ENCODE measurements around the gene RPS13. TPM values are rescaled to one million over a fixed set of nuclear protein-coding genes. Genes with fewer than 3 reads are reported as not detected.
"Not testable (repeated sequence)": the region's sequence is repeated elsewhere in the genome, so short reads cannot be mapped to it uniquely, and the experiment has no call there.

Gene RPS13
- total RNA-seq (100 to 1,000 TPM; 699 to 761 TPM), polyA plus RNA-seq (1,000 to 10,000 TPM; 2,046 to 4,498 TPM)
- long read RNA-seq, donor 1, transcript RPS13-202 (6 exons, 646 nt): major isoform, 247 of 262 reads
- long read RNA-seq, donor 1, partial matches to known transcripts: 4 of 262 reads
- long read RNA-seq, donor 1, other reads (novel, unspliced or antisense): 6 of 262 reads
- long read RNA-seq, donor 2, transcript RPS13-202 (6 exons, 646 nt): major isoform, 203 of 211 reads
- long read RNA-seq, donor 2, partial matches to known transcripts: 0 of 211 reads
- long read RNA-seq, donor 2, other reads (novel, unspliced or antisense): 1 of 211 reads

DNA sequence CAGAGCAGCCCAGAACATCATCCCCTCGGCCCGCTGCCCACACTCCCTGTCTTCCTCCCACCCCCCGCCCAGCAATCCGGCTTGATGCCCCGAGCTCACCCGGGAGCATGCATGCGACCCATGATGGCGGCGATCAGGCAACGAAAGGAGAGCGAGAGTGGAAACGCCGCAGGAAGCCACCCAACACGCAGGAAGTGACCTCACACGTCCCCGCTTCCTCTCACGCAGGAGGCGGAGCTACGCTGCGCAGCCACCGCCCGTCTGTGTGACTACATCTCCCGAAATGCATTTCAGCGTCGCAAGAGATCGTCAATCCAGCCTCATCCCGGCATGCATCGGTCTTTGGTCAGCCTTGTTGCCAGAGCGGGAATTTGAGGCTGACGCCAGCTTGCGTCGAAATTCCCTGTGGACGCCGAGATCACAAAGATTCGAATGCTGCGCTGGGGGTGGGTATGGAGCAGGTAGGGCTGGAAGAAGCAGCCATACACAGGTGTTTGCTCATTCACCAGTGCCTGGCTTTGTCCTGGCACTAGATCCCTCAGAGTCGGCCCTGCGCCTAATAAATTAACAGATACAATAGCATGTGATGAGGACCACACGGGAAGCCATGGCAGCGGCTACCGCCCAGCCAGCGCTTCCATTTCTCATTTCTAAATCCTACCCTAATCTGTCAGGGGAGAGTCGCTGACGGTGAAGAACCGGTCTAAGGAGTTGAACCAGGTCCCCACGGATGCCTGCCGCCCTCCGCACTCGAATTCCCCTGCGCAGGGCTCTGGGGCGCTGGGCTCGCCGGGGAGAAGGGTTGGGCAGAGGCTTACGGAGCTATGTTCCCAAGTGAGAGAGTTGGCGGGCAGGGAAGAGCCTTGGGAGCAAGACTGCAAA, at the start of gene RPS13:
RPS13 (minus strand) TSS at position 148 of the 882 bp plus-strand sequence; CDS start at position 122, 26 bp downstream.
- intact Hi-C loops (cut with DNase I): loop anchor here (5.0 to 10.0 kb wide), 4 partner anchors 127 to 285 kb away; partner anchors contain the start of genes NUCB2 (in 2 of the 2) and PIK3C2A (in 1 of the 2)
- peaks cover 0 to 3% of the 10 kb centered on the region in 2 donors for H3K4me1 ChIP-seq (ENCODE audit: control insufficient read depth in 1 of 2, insufficient read depth in 2 of 2, low read length in 2 of 2)

DNA sequence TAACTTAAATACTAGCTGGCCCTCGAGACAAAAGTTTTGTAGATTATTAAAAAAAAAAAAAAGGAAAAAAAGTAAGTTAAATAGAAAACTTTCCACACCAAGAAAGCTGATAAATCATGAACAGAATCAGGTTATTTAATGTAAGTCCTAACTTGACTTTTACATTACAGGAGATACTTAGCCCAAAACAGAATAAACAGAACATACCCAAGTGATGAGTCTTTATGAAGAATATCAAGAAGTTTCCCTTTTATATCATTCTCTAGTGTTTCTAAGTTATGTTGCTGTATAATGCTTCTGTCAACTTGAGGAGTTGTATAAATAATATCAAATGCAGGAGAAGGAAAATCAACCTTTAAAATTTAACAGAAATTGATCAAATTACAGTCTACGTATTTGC, 44.5 kb upstream of the RPS13 start:
- H3K27me3 ChIP-seq (ENCODE audit: control insufficient read depth in 1 of 2, insufficient read depth in 2 of 2, low read length in 1 of 2): no peaks in the 10 kb centered on the region
- DNase-seq (no peak), ATAC-seq (ENCODE audit: low FRiP score) (no peak)
- H3K27ac ChIP-seq (ENCODE audit: low read depth in 1 of 2, low read length in 2 of 2): no peak overlapping the region
- H3K4me3 ChIP-seq (ENCODE audit: low read length in 2 of 2): no peak overlapping the region
- no peaks in the 10 kb centered on the region for H3K4me1 ChIP-seq (ENCODE audit: control insufficient read depth in 1 of 2, insufficient read depth in 2 of 2, low read length in 2 of 2)
- WGBS, 2 donors: 74 to 88% methylated on average over 2 of the region's 2 CpGs
- H3K9me3 ChIP-seq (ENCODE audit: control insufficient read depth, low read length): no peaks in the 10 kb centered on the region
- intact Hi-C loops (cut with DNase I): no loop called here
- no peaks in the 10 kb centered on the region for H3K36me3 ChIP-seq (ENCODE audit: control insufficient read depth in 1 of 2, insufficient read depth in 2 of 2, low read length in 1 of 2)

More for the DNA sequence above, at the start of gene RPS13:
- DNase-seq (peak; percentile 98), ATAC-seq (ENCODE audit: low FRiP score) (peak; percentile 99)
- peak within 1 kb of the TSS; percentile 73 to 84 for H3K4me3 ChIP-seq (ENCODE audit: low read length in 2 of 2)
- peak within 1 kb of the TSS; percentile 37 to 55 for H3K27ac ChIP-seq (ENCODE audit: low read depth in 1 of 2, low read length in 2 of 2)
- H3K27me3 ChIP-seq (ENCODE audit: control insufficient read depth in 1 of 2, insufficient read depth in 2 of 2, low read length in 1 of 2): no peaks in the 10 kb centered on the region
- WGBS, 2 donors: 0% methylated on average over 55 of the region's 55 CpGs
- H3K9me3 ChIP-seq (ENCODE audit: control insufficient read depth, low read length): no peaks in the 10 kb centered on the region
- peaks cover 2 to 5% of the 10 kb centered on the region in 2 donors for H3K36me3 ChIP-seq (ENCODE audit: control insufficient read depth in 1 of 2, insufficient read depth in 2 of 2, low read length in 1 of 2)

DNA sequence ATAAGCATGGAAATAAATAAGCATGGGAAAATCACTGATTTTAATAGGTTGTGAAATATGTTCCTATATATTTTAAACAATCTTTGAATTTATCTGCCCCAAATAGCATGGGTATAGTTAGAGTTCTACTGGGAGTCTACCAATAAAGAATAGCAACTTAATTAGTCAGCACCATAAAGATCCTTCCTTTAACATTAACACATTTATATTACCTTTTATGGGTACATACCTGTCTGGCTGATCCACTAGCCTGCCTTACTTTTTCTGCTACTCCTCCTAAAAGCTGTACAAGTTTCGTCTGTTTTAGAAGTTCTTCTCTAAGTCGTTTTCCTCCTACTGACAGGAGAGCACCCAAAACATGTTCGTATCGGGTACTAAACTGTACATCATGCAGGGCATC, 39.8 kb upstream of the RPS13 start:
- intact Hi-C loops (cut with DNase I): no loop called here
- H3K36me3 ChIP-seq (ENCODE audit: control insufficient read depth in 1 of 2, insufficient read depth in 2 of 2, low read length in 1 of 2): no peaks in the 10 kb centered on the region
- ATAC-seq (ENCODE audit: low FRiP score) (no peak), DNase-seq (no peak)
- 96% methylated on average over 4 of the region's 4 CpGs for WGBS, 2 donors
- no peak overlapping the region for H3K27ac ChIP-seq (ENCODE audit: low read depth in 1 of 2, low read length in 2 of 2)
- no peaks in the 10 kb centered on the region for H3K4me1 ChIP-seq (ENCODE audit: control insufficient read depth in 1 of 2, insufficient read depth in 2 of 2, low read length in 2 of 2)
- no peaks in the 10 kb centered on the region for H3K9me3 ChIP-seq (ENCODE audit: control insufficient read depth, low read length)
- H3K4me3 ChIP-seq (ENCODE audit: low read length in 2 of 2): no peak overlapping the region
- no peaks in the 10 kb centered on the region for H3K27me3 ChIP-seq (ENCODE audit: control insufficient read depth in 1 of 2, insufficient read depth in 2 of 2, low read length in 1 of 2)

DNA sequence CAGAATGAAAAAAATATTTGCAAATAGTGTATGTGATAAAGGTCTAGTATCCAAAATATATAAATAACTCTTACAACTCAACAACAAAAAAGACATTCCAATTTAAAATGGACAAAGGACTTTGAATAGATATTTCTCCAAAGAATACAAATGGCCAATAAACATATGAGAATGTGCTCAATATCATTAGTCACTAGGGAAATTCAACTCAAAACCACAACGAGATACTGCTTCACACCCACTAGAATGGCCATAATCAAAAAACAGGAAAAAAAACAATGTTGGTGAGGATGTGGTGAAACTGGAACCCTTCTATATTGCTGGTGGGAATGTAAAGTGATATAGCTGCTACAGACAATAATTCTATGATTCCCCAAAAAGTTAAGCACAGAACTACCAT, 38.6 kb upstream of the RPS13 start:
- Histone ChIP-seq H3K4me3 (ENCODE audit: low read length in 2 of 2) (no peak overlapping the region), H3K27ac (ENCODE audit: low read depth in 1 of 2, low read length in 2 of 2) (no peak overlapping the region), H3K27me3 (ENCODE audit: control insufficient read depth in 1 of 2, insufficient read depth in 2 of 2, low read length in 1 of 2) (no peaks in the 10 kb centered on the region), H3K36me3 (ENCODE audit: control insufficient read depth in 1 of 2, insufficient read depth in 2 of 2, low read length in 1 of 2) (no peaks in the 10 kb centered on the region), H3K4me1 (ENCODE audit: control insufficient read depth in 1 of 2, insufficient read depth in 2 of 2, low read length in 2 of 2) (no peaks in the 10 kb centered on the region), H3K9me3 (ENCODE audit: control insufficient read depth, low read length) (no peaks in the 10 kb centered on the region)
- DNase-seq (no peak), ATAC-seq (ENCODE audit: low FRiP score) (no peak)
- WGBS, 2 donors: 91 to 92% methylated on average over 1 of the region's 1 CpG
- intact Hi-C loops (cut with DNase I): no loop called here

DNA sequence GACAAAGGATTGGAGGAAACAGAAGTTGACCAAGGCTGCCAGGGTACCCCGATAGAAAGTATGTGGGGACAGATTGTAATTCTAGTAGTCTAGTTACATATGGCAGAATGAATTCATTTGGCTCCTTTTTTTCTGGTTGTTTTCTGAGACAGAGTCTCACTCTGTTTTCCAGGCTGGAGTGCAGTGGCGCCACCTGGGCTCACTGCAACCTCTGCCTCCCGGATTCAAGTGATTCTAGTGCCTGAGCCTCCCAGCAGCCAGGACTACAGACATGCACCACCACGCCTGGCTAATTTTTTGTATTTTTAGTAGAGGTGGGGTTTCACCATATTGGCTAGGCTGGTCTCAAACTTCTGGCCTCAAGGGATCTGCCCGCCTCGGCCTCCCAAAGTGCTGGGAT, 30.3 kb upstream of the RPS13 start:
- H3K36me3 ChIP-seq (ENCODE audit: control insufficient read depth in 1 of 2, insufficient read depth in 2 of 2, low read length in 1 of 2); H3K9me3 ChIP-seq (ENCODE audit: control insufficient read depth, low read length); H3K4me3 ChIP-seq (ENCODE audit: low read length in 2 of 2); intact Hi-C loops (cut with DNase I); H3K27ac ChIP-seq (ENCODE audit: low read depth in 1 of 2, low read length in 2 of 2); ATAC-seq (ENCODE audit: low FRiP score); H3K27me3 ChIP-seq (ENCODE audit: control insufficient read depth in 1 of 2, insufficient read depth in 2 of 2, low read length in 1 of 2); DNase-seq; H3K4me1 ChIP-seq (ENCODE audit: control insufficient read depth in 1 of 2, insufficient read depth in 2 of 2, low read length in 2 of 2): not testable (repeated sequence)
- WGBS, 2 donors: 82% methylated on average over 6 of the region's 6 CpGs

DNA sequence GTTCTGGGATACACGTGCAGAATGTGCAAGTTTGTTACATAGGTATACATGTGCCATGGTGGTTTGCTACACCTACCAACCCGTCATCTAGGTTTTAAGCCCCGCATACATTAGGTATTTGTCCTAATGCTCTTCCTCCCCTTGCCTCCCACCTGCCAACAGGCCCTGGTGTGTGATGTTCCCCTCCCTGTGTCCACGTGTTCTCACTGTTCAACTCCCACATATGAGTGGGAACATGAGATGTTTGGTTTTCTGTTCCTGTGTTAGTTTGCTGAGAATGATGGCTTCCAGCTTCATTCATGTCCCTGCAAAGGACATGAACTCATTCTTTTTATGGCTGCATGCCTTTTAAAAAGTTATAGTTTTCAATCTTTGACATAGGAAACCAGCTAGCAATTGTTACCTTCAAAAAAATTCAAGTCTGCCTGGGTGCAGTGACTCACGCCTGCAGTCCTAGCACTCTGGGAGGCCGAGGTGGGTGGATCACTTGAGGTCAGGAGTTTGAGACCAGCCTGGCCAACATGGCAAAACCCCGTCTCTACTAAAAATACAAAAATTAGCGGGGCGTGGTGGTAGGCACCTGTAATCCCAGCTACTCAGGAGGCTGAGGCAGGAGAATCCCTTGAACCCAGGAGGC, 28.1 kb upstream of the RPS13 start:
- DNase-seq; H3K4me3 ChIP-seq (ENCODE audit: low read length in 2 of 2); intact Hi-C loops (cut with DNase I); H3K9me3 ChIP-seq (ENCODE audit: control insufficient read depth, low read length); H3K27ac ChIP-seq (ENCODE audit: low read depth in 1 of 2, low read length in 2 of 2); ATAC-seq (ENCODE audit: low FRiP score); H3K4me1 ChIP-seq (ENCODE audit: control insufficient read depth in 1 of 2, insufficient read depth in 2 of 2, low read length in 2 of 2); H3K27me3 ChIP-seq (ENCODE audit: control insufficient read depth in 1 of 2, insufficient read depth in 2 of 2, low read length in 1 of 2); H3K36me3 ChIP-seq (ENCODE audit: control insufficient read depth in 1 of 2, insufficient read depth in 2 of 2, low read length in 1 of 2): not testable (repeated sequence)
- WGBS, 2 donors: 93 to 95% methylated on average over 9 of the region's 9 CpGs

DNA sequence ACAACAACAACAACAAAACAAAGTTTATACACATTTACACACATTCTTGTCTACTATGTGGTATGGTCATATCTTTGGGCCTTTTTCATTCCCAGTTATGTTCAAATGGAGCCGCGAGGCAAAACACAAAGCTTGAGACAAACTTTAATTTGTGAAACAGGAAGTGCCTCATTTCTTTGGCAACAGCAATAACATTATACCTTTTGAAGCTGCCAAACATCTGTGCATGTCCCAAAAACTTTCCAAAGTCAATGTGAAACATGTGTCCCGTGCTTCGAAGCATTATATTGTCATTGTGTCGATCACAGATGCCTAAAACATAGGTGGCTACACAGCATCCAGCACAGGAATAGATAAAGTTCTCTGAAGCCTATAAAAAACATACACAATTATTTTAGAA, 25.0 kb upstream of the RPS13 start:
- H3K9me3 ChIP-seq (ENCODE audit: control insufficient read depth, low read length): no peaks in the 10 kb centered on the region
- WGBS, 2 donors: 87 to 91% methylated on average over 5 of the region's 5 CpGs
- H3K27ac ChIP-seq (ENCODE audit: low read depth in 1 of 2, low read length in 2 of 2): no peak overlapping the region
- H3K36me3 ChIP-seq (ENCODE audit: control insufficient read depth in 1 of 2, insufficient read depth in 2 of 2, low read length in 1 of 2): peaks cover 2 to 3% of the 10 kb centered on the region in 2 donors
- intact Hi-C loops (cut with DNase I): no loop called here
- no peak overlapping the region for H3K4me3 ChIP-seq (ENCODE audit: low read length in 2 of 2)
- no peaks in the 10 kb centered on the region for H3K4me1 ChIP-seq (ENCODE audit: control insufficient read depth in 1 of 2, insufficient read depth in 2 of 2, low read length in 2 of 2)
- no peak for DNase-seq
- ATAC-seq (ENCODE audit: low FRiP score): no peak
- no peaks in the 10 kb centered on the region for H3K27me3 ChIP-seq (ENCODE audit: control insufficient read depth in 1 of 2, insufficient read depth in 2 of 2, low read length in 1 of 2)

DNA sequence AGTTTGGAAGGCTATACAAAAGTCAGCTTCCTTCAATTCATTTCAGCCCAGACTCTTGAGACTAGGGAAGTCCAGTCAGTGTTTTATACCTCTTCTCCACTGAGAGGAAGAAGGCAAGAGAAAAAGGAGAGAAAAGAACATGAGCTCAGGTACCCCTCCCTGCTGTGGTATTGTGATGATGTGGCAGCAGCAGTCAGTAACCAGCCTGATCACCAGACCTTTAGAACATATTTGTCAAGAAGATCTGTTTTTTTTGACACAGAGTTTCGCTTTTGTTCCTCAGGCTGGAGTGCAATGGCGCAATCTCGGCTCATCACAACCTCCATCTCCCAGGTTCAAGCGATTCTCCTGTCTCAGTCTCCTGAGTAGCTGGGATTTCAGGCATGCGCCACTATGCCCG, 21.2 kb upstream of the RPS13 start:
- intact Hi-C loops (cut with DNase I): loop anchor here in 1 of 2 donors (10.0 kb wide), 1 partner anchor 56 kb away; no protein-coding TSS in a partner anchor
- Histone ChIP-seq H3K4me1 (ENCODE audit: control insufficient read depth in 1 of 2, insufficient read depth in 2 of 2, low read length in 2 of 2) (no peaks in the 10 kb centered on the region), H3K27me3 (ENCODE audit: control insufficient read depth in 1 of 2, insufficient read depth in 2 of 2, low read length in 1 of 2) (no peaks in the 10 kb centered on the region), H3K9me3 (ENCODE audit: control insufficient read depth, low read length) (no peaks in the 10 kb centered on the region), H3K4me3 (ENCODE audit: low read length in 2 of 2) (no peak overlapping the region), H3K27ac (ENCODE audit: low read depth in 1 of 2, low read length in 2 of 2) (no peak overlapping the region), H3K36me3 (ENCODE audit: control insufficient read depth in 1 of 2, insufficient read depth in 2 of 2, low read length in 1 of 2) (peaks cover 2 to 3% of the 10 kb centered on the region in 2 donors)
- ATAC-seq (ENCODE audit: low FRiP score): no peak
- DNase-seq: no peak
- WGBS, 2 donors: 95 to 96% methylated on average over 6 of the region's 6 CpGs

Data from aorta (tissue), 5 donors.